Measurements from ENCODE around the gene PLEKHA3.

PLEKHA3 gene

GRCh38 chr2:178478439-178479274 lies 1.6 kb upstream of the PLEKHA3 start, which contains the start of gene FKBP7:
Gene FKBP7, minus strand, starts transcription at chr2:178478600. Its CDS starts 101 bp downstream, at chr2:178478499.
- peak; percentile 84 for DNase-seq (ENCODE audit: low spot score)

- no peak for DNase-seq (ENCODE audit: low spot score)
These were observed 1.0 kb upstream of the PLEKHA3 start for GRCh38 chr2:178479275-178479616.

DNA sequence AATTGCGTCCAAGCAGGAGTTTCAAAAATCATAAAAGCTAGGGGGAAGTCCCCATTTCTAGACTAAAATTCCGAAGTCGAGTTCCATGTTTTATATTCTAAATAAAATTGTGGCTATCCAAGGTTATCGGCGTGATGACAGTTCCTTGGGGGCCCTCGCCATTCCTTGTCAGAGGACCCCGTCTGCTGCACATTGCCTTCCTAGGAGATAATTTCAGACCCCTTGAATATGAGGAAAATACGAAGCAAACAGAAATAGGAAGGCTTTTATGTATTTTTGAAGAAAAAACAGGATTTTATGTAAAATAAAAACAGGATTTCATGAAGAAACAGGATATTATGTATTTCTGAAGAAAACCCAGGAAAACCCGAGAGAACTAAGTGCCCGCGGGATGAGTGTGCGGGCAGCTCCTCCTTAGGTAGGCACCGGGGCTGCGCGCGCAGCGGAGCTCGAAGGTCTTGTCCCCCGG lies 465 bp upstream of the PLEKHA3 start:
- no peak for DNase-seq (ENCODE audit: low spot score)

DNA sequence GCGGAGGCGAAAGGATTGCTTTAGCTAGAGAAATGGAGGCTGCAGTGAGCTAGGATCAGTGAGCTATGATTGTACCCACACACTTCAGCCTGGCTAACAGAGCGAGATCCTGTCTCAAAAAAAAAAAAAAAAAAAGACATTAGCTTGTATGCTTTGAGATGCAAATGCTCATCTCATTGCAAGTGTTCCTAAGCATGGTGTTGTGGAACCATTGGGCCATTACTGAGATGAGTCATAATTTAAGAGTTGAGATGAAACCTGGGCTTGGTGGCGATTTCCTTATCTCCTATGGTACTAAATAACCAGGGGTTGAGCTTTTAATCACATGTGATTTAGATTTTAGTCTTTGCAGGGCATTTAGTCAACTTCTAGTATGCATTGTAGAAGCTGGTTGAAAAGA lies 2.2 kb downstream of the PLEKHA3 start:
- no peak for DNase-seq (ENCODE audit: low spot score)

- no peak for DNase-seq (ENCODE audit: low spot score)
These were observed 4.2 kb downstream of the PLEKHA3 start for GRCh38 chr2:178484245-178485041.

DNA sequence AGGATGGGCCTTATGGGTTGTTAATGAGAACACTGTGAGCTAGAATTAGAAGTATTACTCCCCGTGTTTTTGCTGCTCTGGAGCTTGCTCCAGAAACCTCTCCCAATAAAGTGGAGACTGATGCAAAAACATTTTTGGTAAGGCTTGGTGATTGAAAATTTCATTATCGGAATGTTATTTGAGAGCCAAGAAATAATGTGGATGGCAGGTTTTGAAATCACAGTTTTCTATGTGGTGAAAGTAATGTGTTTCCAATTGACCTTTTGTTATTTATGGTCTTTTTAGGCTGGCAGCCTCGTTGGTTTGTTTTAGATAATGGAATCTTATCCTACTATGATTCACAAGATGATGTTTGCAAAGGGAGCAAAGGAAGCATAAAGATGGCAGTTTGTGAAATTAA lies 5.1 kb downstream of the PLEKHA3 start:
- DNase-seq (ENCODE audit: low spot score): no peak

GRCh38 chr2:178491612-178492011 lies 11.4 kb downstream of the PLEKHA3 start:
- no peak for DNase-seq (ENCODE audit: low spot score)

- DNase-seq (ENCODE audit: low spot score): no peak
These were observed 15.8 kb downstream of the PLEKHA3 start for GRCh38 chr2:178496049-178496448.

GRCh38 chr2:178498137-178498536 lies 17.9 kb downstream of the PLEKHA3 start:
- no peak for DNase-seq (ENCODE audit: low spot score)

GRCh38 chr2:178499640-178500039 lies 19.4 kb downstream of the PLEKHA3 start:
- DNase-seq (ENCODE audit: low spot score): no peak

GRCh38 chr2:178502751-178503150 lies 22.5 kb downstream of the PLEKHA3 start:
- DNase-seq (ENCODE audit: low spot score): no peak

- no peak for DNase-seq (ENCODE audit: low spot score)
These were observed 25.8 kb downstream of the PLEKHA3 start for GRCh38 chr2:178506101-178506500.

- DNase-seq (ENCODE audit: low spot score): no peak
These were observed 26.3 kb downstream of the PLEKHA3 start for GRCh38 chr2:178506524-178506923.

DNA sequence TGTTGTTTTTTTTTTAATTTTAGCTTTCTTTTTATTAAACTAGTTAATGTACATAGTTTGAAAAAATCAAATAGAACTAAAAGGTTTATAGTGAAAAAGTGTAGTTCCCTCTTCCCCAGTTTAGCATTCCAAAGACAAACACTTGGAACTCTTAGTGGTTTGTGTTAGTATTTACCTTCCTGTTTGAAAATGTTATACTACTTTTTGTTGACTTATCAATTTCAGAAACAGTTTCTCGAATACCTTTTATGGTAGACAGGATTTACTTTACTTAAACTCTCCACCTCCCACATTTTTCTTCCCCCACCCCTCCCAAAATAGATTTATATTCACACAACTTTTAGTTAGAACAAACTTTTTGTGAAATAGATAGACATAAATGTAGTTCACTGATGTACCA lies 26.7 kb downstream of the PLEKHA3 start:
- no peak for DNase-seq (ENCODE audit: low spot score)

DNA sequence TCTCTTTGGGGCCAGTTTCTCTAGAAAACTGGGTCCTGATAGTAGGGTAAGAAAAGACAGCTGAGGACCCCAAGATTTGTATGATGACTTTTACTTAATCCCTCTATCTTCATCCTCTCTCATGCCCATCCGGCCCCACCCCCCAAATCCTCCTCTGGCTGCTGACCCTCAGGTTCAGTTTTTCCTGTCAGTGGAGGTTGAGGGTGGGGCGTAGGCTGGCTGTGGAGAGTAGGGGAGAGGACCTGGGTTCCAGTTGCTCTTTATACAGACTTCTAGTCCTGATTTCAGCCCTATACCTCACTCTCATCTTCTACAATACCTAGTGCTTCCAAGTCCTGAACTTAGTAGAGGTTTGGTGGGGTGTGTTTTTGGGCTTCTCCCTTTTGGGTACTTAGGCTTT lies 28.4 kb downstream of the PLEKHA3 start:
- no peak for DNase-seq (ENCODE audit: low spot score)

DNA sequence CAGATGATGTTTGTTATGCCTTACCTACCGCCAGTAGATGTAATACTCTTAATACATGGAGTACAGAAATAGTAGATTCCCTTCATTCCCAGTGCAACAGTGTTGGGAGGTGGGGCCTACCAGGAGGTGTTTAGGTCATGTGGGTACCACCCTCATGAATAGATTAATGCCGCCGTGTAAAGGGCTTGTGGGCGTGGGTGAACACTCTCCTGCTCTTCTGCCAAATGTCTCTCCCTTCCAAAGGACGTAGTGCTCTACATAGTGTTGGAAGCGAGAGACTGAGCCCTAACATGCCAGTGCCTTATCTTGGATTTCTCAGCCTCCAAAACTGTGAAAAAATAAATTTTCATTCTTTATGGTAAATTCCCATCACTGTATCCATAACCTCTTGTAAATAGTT lies 30.1 kb downstream of the PLEKHA3 start:
- DNase-seq (ENCODE audit: low spot score): no peak

GRCh38 chr2:178512484-178512883 lies 32.2 kb downstream of the PLEKHA3 start:
- DNase-seq (ENCODE audit: low spot score): no peak

DNA sequence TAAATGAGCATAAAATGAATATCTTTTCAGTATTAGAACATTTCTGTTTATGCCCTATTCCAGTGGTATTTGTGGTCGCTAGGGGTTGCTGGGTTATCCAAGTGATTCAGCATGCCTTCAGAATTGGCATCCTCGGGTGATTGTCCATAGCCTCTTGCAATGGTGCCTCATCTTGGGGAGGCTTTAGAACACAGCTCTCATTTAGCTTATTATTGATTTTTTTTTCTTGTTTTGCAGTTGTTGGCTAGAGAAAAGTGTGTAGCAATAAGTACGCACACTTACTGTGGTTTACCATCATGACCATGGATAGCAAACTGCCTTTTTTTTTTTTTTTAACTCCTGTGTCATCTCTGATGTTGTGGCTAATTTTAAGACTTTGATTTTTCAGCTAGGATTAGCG lies 33.6 kb downstream of the PLEKHA3 start:
- DNase-seq (ENCODE audit: low spot score): no peak

DNA sequence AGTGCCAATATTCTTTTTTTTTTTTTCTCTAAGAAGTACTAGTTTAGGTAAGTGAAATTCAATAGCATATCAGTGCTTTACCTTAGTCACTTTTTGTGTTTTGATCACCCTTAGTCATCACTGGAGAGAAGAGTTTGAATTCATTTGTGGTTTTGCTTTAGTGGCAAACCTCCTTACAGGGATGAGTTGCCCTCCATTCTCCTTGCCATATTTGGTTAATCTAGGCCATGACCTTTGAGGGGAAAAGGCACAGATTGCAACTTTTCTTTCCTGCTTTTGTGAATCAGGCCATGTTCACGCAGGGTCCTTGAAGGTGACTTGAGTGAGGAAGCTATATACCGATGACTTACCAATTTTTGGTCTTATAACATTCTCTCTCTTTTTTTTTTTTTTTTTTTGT lies 34.4 kb downstream of the PLEKHA3 start:
- DNase-seq (ENCODE audit: low spot score): no peak

DNA sequence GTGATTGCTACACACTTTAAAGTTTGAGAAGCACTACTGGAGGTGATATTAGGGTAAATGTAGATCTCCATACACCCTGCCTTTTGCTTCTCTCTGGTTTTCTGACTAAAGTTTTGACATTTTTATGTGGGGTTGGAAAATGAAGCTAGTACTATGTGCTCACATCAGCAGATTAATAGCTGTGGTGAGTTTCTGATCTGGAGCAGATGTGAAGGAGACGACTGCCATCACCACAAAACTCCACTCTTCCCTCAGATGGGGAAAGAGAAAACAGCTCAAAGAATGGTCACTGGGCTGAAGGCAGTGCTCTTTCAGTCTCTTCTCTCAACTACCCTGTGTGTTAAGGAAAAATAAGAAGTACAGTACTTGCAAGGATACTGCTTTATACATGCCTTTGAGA lies 37.2 kb downstream of the PLEKHA3 start:
- DNase-seq (ENCODE audit: low spot score): no peak

DNA sequence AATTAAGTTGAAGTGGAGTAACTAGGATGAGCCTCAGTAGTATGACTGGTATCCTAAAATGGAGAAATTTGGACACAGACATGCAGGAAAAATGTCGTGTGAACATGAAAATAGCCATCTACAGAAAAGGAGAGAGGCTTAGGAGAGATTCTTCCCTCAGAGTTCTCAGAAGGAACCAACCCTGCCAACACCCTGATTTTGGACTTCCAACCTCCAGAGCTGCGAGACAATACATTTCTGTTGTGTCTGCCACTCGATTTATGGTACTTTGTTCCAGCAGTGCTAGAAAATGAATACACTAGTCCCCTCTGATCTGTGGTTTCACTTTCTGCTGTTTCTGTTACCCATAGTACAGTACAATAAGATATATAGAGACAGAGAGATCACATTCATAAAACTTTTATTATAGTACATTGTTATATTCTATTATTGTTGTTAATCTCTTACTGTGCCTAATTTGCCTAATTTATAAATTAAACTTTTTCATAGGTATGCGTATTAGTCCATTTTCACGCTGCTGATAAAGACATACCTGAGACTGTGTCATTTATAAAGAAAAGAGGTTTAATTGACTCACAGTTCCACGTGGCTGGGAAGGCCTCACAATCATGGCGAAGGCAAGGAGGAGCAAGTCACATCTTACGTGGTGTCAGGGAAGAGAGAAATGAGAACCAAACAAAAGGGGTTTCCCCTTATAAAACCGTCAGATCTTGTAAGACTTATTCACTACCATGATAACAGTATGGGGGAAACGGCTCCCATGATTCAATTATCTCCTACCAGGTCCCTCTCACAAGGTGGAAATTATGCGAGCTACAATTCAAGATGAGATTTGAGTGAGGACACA lies 41.3 kb downstream of the PLEKHA3 start:
- no peak for DNase-seq (ENCODE audit: low spot score)

- DNase-seq (ENCODE audit: low spot score): peak; percentile 91
These were observed 42.8 kb downstream of the PLEKHA3 start for GRCh38 chr2:178522950-178523595.

All from iPS-NIHi11 (cell line).